ENCODE measurements around the gene L3MBTL4. TPM values are rescaled to one million over a fixed set of nuclear protein-coding genes. Genes with fewer than 3 reads are reported as not detected.

The L3MBTL4 gene
- total RNA-seq, 4 donors from 2014 or later, result 6.0 to 14.8 (median 10.0) TPM

- TF ChIP-seq CTCF (IDR thresholded peaks at IDR 0.05; ENCODE audit: low read depth), result no peak
Observed at GRCh38 chr18:6370410-6370809, 44.3 kb downstream of the L3MBTL4 start.

GRCh38 chr18:6368017-6368416 is 46.7 kb downstream of the L3MBTL4 start:
- no peak for TF ChIP-seq CTCF (IDR thresholded peaks at IDR 0.05; ENCODE audit: low read depth)

GRCh38 chr18:6367208-6367607 is 47.5 kb downstream of the L3MBTL4 start:
- TF ChIP-seq CTCF (IDR thresholded peaks at IDR 0.05; ENCODE audit: low read depth), result no peak

GRCh38 chr18:6366776-6367175 is 47.9 kb downstream of the L3MBTL4 start:
- no peak for TF ChIP-seq CTCF (IDR thresholded peaks at IDR 0.05; ENCODE audit: low read depth)

GRCh38 chr18:6365385-6365784 is 49.3 kb downstream of the L3MBTL4 start:
- TF ChIP-seq CTCF (IDR thresholded peaks at IDR 0.05; ENCODE audit: low read depth), result no peak

- TF ChIP-seq CTCF (IDR thresholded peaks at IDR 0.05; ENCODE audit: low read depth), result no peak
Observed at GRCh38 chr18:6363216-6363615, 51.5 kb downstream of the L3MBTL4 start.

- no peak for TF ChIP-seq CTCF (IDR thresholded peaks at IDR 0.05; ENCODE audit: low read depth)
Observed at GRCh38 chr18:6362559-6363129, 52.1 kb downstream of the L3MBTL4 start.

Data from subcutaneous adipose tissue (tissue), 4 donors.